ENCODE results near the gene MGP.

MGP gene

GRCh38 chr12:14854586-14855183 lies 31.0 kb downstream of the MGP start:
- DNase-seq, result peak; percentile 10

- DNase-seq, result no peak
Observed at GRCh38 chr12:14853961-14854360, 31.7 kb downstream of the MGP start.

- DNase-seq, result no peak
Observed at GRCh38 chr12:14852880-14853279, 32.8 kb downstream of the MGP start.

DNA sequence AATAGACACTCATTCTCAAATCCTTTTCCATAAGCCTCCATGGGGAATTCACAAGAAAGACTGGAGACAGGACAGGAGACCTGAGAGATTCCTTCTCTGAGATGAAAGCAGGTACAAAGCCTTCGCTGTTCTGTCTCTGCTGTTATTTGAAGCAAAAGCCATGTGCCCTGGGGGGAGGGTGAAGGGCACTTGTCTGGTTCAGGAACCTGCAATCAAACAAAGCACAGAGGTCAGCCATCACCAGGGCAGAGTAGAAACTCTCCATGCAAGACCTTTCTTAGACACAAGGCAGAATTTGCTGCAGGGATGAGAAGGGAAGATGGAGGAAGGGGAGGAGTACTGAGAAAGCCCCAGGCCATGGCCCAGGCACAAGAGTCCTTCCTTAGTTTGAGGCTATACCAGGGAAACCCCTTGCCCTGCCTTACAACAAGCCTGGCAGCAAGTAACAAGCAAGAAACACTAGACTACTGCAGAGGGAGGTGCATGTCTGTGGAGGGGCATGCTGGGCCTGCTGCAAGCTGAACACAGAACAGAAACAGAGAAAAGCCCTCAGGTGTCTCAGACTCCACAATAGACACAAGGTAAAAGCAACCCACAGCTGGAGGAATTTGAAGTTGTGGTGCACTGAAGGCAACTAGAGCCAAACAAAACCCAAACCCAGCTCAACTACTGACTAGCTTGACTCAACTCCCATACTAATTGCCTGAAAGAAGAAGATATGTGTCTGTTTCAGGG lies 34.6 kb downstream of the MGP start:
- DNase-seq, result no peak

GRCh38 chr12:14849661-14850060 lies 36.0 kb downstream of the MGP start:
- peak; percentile 33 for DNase-seq

DNA sequence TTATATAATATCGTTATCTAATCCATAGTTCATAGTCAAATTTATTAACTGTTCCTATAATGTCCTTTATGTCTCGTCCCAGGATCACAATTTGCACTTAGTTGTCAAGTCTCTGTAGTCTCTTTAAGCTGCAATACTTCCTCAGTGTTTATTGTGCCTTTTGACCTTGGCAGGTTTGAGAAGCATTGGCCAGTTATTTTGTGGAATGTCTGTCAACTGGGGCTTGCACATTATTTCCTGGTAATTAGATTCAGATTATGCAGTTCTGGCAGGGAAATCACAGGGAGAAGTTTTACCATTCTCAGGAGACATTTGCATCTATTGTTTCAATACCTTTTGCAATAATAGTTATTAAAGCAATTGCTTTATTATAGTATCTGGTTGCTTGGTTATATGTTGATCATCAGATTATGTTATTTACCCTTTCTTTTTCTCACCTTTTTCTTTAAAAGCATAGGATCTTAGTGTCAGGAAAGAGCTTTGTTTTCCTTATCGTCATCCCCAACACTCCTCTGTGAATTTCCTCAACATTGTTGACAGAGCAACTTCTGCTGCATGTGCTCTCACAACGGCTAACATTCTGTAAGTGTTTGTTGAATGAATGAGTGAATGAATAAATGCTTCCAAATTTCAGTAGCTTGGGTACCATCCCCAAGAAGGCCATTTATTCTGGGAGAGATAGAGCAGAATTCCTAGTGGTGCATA lies 38.6 kb downstream of the MGP start:
- no peak for DNase-seq

DNA sequence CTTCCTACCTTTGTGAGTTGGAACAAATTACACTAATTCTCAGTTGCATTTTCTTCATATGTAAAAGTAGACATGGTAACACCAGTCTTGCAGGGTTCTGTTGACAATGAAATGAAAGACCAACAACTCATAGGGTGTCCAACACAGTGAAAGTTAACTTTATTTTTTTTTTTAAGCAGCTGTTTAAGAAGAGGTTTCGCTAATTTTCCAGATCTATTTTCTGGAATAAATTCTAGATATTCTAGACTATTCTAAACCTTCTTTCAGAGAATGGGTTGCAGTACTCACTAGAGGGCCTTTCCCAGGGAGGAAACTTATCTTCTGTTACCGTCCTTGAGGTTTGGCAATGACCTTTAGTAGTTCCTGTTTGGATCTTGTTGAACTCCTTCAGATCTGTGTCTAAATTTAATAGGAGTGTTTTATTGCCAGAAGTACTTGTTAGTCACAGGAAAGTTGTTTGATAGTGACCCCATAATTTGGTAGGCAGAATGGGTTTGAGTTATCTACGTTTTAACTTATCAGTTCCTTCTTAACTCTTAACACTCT lies 39.5 kb downstream of the MGP start:
- no peak for DNase-seq

DNA sequence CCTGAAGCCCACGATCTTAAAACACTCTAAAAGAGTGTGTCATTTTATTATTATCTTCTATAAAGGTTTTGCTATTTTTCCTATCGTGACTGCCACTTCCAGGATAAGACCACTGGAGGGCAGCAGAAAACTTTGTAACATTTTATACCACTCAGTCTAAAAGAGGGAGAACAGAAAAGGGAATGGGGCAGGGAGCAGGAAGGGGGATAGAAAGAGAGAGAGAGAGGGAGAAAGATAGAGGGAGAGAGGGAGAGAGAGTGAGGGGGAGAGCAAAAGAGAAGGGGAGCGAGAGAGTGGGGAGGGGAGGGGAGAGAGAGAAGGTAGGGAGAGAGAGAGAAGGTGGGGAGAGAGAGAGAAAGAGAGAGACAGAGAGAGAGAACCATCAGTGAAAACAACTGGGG lies 40.3 kb downstream of the MGP start:
- DNase-seq, result peak; percentile 61

- DNase-seq, result no peak
Observed at GRCh38 chr12:14844401-14844800, 41.3 kb downstream of the MGP start.

DNA sequence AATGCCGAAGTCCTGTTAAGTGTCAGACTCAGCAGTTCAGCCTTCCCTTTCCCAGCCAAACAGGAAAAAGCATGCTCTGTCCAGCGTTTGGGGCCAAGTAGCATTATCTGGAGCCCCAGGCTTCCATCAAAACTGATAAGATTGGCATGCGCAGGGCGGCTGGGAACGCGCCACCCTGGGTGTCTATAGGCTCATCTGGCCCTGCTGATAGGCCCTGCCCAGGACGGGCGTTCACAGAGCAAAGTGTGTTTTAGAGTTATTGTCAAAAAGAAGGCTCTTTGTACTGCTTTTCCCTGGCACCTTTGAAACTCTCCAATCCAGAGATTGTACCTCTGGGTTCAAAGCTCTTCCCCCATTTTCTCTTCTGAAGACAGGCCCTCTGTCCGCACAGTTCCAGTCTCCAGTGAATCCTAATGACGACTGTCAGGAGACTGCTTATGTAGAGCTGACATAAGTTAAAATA lies 42.2 kb downstream of the MGP start, which contains the start of gene ART4:
ART4 (minus strand) TSS at position 102 of the 463 bp plus-strand sequence. CDS start 413 bp downstream, outside the sequence.
- DNase-seq, result no peak

GRCh38 chr12:14842315-14842714 lies 43.3 kb downstream of the MGP start:
- no peak for DNase-seq

DNA sequence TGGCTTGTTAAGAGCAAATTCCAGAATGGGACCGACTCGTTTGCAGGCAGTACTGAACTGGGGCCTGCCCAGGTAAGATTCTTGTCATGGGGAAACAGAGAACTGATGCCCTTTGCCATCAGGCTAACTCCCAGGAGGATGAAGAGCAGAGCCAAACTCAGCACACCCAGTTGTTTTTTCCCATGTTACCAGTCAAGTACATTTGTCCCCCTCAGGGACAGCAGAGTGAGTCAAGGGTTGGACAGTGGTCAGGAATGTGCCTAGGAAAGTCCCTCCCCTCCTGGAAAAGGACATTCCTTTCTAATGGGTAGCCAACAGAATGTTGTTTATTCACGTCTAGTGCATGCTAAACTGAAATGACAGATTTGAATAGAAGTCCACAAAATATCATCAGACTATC lies 43.9 kb downstream of the MGP start:
- peak; percentile 62 for DNase-seq

DNA sequence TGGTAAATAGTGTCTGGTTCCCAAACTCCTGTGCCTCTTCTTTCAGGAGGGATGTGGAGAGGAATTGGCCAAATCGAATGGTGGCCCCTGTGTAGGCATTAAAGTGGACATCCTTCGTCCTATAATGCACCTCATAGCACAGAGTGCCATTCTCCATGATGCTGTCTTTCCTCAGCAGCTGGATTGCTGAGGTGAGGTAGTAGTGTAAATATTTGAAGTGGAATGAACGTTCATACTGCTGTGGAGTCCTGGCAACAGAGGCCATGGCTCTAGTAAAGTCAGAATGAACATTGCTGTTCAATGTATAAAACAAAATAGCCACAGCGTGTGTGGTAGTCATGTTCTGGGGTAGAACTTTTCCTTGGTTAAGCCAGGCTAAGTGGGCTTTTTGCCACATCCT lies 45.0 kb downstream of the MGP start:
- DNase-seq, result no peak

GRCh38 chr12:14839262-14839661 lies 46.4 kb downstream of the MGP start:
- no peak for DNase-seq

DNA sequence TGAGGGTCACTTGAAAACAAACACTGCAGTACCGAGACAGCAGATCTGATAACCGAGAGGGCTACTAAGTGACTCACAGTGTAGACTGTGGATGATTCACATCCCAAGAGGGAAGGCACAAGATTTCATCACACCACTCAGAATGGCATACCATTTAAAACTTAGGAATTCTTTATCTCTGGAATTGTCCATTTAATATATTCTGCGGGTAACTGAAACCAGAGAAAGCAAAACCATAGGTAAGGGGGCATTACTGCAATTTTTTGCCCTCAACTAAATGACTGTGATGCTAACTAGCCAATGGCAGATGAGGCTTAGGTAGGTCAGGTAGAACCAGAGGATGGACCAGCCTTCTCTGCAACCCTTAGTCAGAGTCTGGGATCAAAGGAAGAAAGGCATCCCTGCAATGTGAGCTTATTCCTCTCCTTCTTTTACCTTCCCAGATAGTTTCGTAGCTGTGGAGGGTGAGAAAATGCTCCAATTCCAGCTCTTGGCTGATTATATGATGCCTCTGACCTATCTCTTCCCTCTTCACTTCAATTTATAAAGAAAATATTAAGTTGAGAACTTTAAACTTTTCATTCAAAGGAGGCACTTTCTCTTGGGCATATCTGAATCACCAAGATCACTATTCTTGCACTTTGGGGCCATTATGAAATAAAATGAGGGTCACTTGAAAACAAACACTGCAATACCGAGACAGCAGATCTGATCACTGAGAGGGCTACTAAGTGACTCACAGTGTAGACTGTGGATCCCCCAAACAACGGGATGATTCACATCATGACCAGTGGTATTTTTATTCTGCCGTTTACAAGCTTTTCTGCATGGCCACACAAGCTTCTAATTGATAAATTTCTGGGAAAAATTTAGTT lies 49.1 kb downstream of the MGP start:
- peak; percentile 79 for DNase-seq

GRCh38 chr12:14834509-14834908 lies 51.1 kb downstream of the MGP start:
- DNase-seq, result peak; percentile 54

- no peak for DNase-seq
Observed at GRCh38 chr12:14833952-14834351, 51.7 kb downstream of the MGP start.

GRCh38 chr12:14833336-14833735 lies 52.3 kb downstream of the MGP start:
- no peak for DNase-seq

All from fibroblast of skin of abdomen (primary cell).